ENCODE data around the gene ABCC5. TPM values are rescaled to one million over a fixed set of nuclear protein-coding genes. Genes with fewer than 3 reads are reported as not detected.

ABCC5 gene
- total RNA-seq, 1 experiment from 2014 or later, result 151 TPM

- Histone ChIP-seq H3K4me2 (no peak overlapping the region), H3K27me3 (ENCODE audit: insufficient read depth, low read depth) (no peaks in the 10 kb centered on the region), H3F3A (ENCODE audit: insufficient read depth, low read depth) (0 out of 2 replicates have a peak, but pooled peaks cover 3% of the 10 kb centered on the region), H2AFZ (no peak overlapping the region), H3K79me2 (ENCODE audit: low read depth) (no peaks in the 10 kb centered on the region), H4K20me1 (ENCODE audit: insufficient read depth) (no peaks in the 10 kb centered on the region), H3K4me3 (no peak overlapping the region), H3K27ac (no peak overlapping the region), H3K4me1 (replicated peaks; ENCODE audit: insufficient read depth) (no peaks in the 10 kb centered on the region), H3K36me3 (ENCODE audit: low read depth) (peaks cover 50% of the 10 kb centered on the region), H3K9me3 (ENCODE audit: insufficient read depth, low read depth) (no peaks in the 10 kb centered on the region), H3K9me2 (ENCODE audit: insufficient read depth) (no peaks in the 10 kb centered on the region)
- POLR2A ChIA-PET (ENCODE audit: unreplicated experiment), result no interaction called here
- DNase-seq, result no peak
- TF ChIP-seq CTCF (conservative IDR thresholded peaks at IDR 0.05) (no peak), EZH2 (IDR thresholded peaks at IDR 0.05; ENCODE audit: low read depth) (no peak)
- no TSS peak for BruUV-seq (replicated peaks)
- intact Hi-C loops (cut with micrococcal nuclease; ENCODE audit: unreplicated experiment), result no loop called here
- CTCF ChIA-PET, result no interaction called here
These were observed 76.5 kb downstream of the ABCC5 start for GRCh38 chr3:183941216-183941615.

- no peaks in the 10 kb centered on the region for H4K20me1 ChIP-seq (ENCODE audit: insufficient read depth)
- no peak overlapping the region for H3K4me2 ChIP-seq
- no peak for TF ChIP-seq EZH2 (IDR thresholded peaks at IDR 0.05; ENCODE audit: low read depth)
- TF ChIP-seq CTCF (conservative IDR thresholded peaks at IDR 0.05), result no peak
- H3K27ac ChIP-seq, result no peak overlapping the region
- no peak overlapping the region for H3K4me3 ChIP-seq
- H3K9me3 ChIP-seq (ENCODE audit: insufficient read depth, low read depth), result no peaks in the 10 kb centered on the region
- no peak overlapping the region for H2AFZ ChIP-seq
- peaks cover 7% of the 10 kb centered on the region; the same call in 1 of the 2 replicates for H3F3A ChIP-seq (ENCODE audit: insufficient read depth, low read depth)
- H3K4me1 ChIP-seq (replicated peaks; ENCODE audit: insufficient read depth), result no peaks in the 10 kb centered on the region
- ChIA-PET CTCF (no interaction called here), POLR2A (ENCODE audit: unreplicated experiment) (interaction anchor here (0.6 kb wide), 1 partner anchor 78 kb away, joined by 3 read pairs; no protein-coding TSS in a partner anchor)
- BruUV-seq (replicated peaks), result no TSS peak
- peaks cover 34% of the 10 kb centered on the region for H3K36me3 ChIP-seq (ENCODE audit: low read depth)
- DNase-seq, result peak in 1 of 2 experiments; percentile 28
- H3K9me2 ChIP-seq (ENCODE audit: insufficient read depth), result no peaks in the 10 kb centered on the region
- H3K27me3 ChIP-seq (ENCODE audit: insufficient read depth, low read depth), result no peaks in the 10 kb centered on the region
- no peaks in the 10 kb centered on the region for H3K79me2 ChIP-seq (ENCODE audit: low read depth)
- intact Hi-C loops (cut with micrococcal nuclease; ENCODE audit: unreplicated experiment), result no loop called here
These were observed 79.9 kb downstream of the ABCC5 start for GRCh38 chr3:183937601-183938286.

GRCh38 chr3:183933160-183933559 is 84.5 kb downstream of the ABCC5 start:
- TF ChIP-seq CTCF (conservative IDR thresholded peaks at IDR 0.05) (no peak), EZH2 (IDR thresholded peaks at IDR 0.05; ENCODE audit: low read depth) (no peak)
- Histone ChIP-seq H3K27me3 (ENCODE audit: insufficient read depth, low read depth) (no peaks in the 10 kb centered on the region), H3F3A (ENCODE audit: insufficient read depth, low read depth) (peaks cover 7% of the 10 kb centered on the region; the same call in 1 of the 2 replicates), H3K4me1 (replicated peaks; ENCODE audit: insufficient read depth) (no peaks in the 10 kb centered on the region), H2AFZ (no peak overlapping the region), H3K36me3 (ENCODE audit: low read depth) (peaks cover 36% of the 10 kb centered on the region), H3K79me2 (ENCODE audit: low read depth) (no peaks in the 10 kb centered on the region), H3K9me3 (ENCODE audit: insufficient read depth, low read depth) (no peaks in the 10 kb centered on the region), H3K27ac (no peak overlapping the region), H4K20me1 (ENCODE audit: insufficient read depth) (no peaks in the 10 kb centered on the region), H3K4me3 (no peak overlapping the region), H3K4me2 (no peak overlapping the region), H3K9me2 (ENCODE audit: insufficient read depth) (no peaks in the 10 kb centered on the region)
- BruUV-seq (replicated peaks), result no TSS peak
- intact Hi-C loops (cut with micrococcal nuclease; ENCODE audit: unreplicated experiment), result no loop called here
- ChIA-PET CTCF (interaction anchor here (0.6 to 0.7 kb wide), 2 partner anchors 51 to 111 kb away, joined by 4 to 5 read pairs; no protein-coding TSS in a partner anchor), POLR2A (ENCODE audit: unreplicated experiment) (no interaction called here)
- no peak for DNase-seq

Data from PC-9 (cell line).